SKM-1 treated with dmso at 0.1 percent for 144 hours (cell line): ENCODE data around the gene VWF.
A peak's percentile ranks its signal among the peaks of the same experiment; 100 is the strongest.
"Not testable (repeated sequence)": the region's sequence is repeated elsewhere in the genome, so short reads cannot be mapped to it uniquely, and the experiment has no call there.

ENCODE experiments used
- DNase-seq: peaks from one replicate; lab custom pipeline; 2025; ENCODE audit not compliant: unreplicated experiment; lab: John Stamatoyannopoulos, UW

VWF gene

DNA sequence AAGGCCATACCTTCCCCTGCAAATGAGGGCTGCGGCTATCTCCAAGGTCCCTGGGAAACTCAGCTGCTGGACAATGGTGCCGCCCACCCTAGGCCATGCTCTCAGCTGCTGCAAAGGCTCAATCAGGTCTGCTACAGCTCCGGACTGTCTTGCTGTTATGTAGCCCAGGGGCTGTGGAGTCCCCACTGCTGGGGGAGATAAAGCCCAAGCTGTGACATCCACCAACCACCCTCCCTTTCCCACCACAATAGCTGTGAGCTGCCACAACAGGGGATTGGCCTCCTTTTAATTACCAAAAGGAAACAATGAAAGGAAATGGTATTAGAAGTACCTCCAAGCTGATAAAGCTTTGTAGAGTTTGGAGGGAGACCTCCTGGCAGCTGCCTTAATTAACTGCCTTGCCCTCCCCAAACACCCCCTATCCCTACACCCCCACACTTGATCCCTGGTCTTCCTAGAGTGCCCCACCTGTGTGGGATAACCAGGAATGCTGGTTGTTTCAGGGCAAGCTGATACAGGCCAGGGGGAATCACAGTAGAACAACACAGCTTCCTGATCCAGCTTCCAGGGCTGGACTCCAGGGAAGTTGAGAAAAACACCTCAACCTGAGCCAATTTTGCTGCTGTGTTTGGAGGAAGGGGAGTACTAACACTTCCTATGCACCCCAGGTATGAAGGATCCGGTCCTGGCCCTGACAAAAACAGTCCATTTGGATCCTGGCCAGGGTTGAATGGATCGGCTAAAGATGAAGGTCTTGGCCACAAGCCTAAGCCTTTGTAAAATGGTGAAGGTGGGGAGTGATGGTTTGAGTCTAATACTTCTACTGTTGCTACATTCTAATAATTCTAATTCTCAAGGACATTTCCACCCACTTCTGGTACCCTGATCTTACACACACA, at the start of gene VWF:
TSS of gene VWF (minus strand) at position 260 of the 899 bp plus-strand sequence. CDS start 1,474 bp downstream, outside the sequence.
- no peak for DNase-seq

DNA sequence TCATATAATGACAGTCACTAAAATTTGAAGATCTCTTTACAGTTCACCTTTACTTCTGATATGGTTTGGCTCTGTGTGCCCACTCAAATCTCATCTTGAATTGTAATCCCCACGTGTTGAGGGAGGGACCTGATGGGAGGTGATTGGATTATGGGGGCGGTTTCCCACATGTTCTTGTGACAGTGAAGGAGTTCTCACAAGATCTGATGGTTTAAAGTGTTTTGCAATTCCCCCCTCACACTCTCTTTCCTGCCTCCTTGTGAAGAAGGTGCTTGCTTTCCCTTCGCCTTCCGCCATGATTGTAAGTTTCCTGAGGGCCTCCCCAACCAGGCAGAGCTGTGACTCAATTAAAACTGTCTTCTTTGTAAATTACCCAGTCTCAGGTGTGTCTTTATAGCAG, 48.4 kb upstream of the VWF start:
- no peak for DNase-seq

DNA sequence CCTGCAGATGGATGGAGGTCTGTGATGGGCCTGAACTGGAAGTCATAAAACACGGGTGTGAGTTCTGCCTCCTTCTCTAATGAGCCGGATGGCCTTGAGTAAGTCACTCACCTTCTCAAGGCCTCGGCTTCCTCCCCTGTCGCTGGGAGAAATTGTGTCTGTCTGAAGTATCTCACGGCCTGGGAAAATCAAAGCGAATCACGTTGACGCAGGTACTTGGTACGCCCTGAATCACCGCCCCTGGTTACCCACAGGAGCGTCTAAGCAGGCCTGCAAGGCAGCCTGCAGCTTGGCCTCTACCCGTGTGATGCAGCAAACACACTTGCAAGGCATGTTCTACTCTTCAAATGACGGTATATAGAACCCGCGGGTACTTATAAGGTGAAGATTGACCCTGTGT, 47.6 kb upstream of the VWF start:
- DNase-seq = no peak

DNA sequence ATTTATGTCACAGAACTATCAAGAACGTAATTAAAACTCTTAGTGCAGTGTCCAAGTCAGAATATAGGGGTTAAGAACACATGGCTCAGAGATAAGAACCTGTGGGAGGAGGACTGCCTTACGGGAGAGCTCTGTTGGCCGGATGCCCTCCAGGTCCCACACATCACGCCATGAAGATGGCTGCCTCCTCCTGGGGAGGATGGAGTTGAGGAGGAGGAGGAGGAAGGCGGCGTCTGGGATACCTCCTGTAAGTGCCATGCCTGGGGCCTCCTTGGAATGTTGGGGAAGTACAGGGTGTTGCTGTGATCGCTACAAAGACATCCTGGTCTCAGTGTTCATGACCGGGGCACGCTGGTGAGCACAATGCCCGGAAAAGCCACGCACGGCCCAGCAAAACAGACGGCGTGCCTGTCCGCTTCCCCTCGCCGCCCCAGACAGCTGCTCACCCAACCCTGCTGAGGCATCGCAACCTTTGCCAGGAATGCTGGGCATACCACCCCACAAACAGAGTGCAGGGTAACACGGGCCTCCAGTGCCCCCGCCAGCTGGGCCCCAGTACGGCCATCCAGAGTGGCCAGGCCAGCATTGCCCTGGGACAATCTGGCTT, 47.0 kb upstream of the VWF start:
- DNase-seq = no peak

DNA sequence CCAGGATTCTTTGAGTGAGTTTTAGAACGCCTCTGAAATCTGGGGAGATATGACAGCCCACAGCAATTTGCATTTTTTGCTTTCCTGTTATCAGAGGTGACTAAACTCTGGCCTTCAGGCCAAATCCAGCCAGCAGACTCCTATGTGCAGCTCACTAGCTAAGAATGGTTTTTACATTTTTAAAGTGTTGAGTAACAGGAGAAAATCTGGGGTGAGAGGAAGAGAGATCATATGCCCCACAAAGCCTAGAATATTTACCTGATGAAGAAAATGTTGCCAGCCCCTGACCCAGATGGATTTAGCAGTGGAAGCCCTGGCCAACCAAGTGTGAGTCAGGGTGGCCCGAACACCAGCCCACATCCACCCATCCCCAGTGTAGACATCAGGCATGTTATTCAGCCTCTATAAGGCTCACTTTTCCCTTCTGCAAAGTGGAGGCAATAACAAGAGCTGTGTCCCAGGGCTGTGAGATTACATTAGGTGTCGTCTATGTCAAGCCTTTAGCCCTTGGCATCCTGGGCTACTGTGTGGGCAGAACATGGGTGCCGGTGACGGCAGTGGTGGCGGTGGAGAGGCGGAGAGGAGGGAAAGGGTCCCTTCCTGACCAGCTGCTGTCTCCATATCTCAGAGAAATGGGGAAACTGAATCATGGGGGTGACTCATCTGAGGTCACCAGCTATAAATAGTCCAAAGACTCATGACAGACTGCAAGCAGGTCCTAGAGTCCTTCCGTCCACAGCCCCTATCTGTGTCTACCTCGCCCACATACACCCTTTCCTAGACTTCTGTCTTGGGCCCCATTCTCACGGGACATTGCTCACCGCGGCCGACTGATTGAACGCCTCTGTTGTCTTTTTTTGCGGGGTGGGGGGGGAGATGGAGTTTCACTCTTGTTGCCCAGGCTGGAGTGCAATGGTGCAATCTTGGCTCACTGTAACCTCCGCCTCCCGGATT, 43.1 kb upstream of the VWF start:
- DNase-seq = peak; percentile 56

DNA sequence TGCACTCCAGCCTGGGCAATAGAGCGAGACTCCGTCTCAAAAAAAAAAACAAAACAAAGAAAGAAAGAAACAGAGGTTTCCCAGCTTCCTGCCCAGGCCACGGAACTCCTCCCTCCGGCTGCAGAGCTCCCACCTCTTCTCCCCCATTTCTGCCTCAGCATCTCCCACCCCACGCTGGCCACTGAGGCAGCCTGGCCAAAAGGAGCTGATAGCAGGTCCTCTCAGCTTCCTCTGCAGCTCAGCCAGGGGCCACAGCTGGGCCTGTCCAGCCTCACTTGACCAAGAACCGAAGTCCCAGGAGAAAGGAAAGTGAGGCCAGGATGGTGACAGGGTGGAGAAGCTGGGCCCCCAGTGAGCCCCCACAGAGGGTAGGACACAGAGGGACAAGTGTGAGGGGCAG, 42.3 kb upstream of the VWF start:
- no peak for DNase-seq

DNA sequence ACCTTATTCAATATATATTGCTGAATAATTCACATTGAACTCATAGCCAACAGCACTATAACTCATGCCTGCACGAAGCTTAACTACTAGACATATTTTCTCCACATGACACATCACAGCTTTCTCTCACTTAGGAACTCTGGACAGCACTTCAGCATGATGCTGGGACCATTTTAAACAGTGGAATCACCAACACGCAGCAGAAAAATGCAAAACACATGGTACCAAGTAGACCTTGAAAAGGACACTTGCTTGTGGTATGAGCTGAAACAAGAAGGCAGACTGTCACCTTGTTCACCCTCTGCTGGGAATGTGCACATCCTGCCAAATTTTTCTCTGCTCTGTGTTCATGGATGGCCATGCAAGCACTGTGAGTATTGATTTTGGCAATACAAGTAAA, 40.9 kb upstream of the VWF start:
- no peak for DNase-seq

DNA sequence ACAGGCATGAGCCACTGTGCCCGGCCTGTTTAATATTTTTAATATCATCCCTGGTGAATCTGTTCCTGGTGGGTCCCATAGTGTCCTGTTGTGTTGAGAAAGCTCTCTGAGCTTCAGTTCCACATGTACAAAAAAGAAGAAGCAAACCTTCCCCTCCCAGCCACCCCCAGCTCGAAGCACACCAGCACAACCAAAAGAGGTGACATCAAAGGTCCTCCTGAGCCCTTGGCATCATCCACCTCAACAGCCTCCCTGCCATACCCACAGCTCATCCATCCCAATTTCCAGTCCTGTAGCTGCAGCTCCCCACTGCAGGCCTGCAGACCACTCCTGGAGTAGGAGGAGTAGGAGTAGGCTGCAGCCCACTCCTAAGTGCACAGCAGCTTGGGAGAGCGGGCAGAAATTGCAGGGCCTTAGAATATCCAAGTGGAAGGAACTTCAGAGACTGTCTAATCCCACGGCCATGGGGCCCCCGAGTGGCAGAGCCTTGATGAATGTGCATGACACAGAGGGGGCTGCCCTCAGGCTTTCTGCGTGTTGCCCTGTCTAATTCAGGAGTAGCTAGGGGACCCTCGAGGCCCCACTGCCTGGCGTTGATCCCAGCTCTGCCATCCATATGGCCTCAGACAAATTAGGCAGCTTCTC, 39.1 kb upstream of the VWF start:
- no peak for DNase-seq

DNA sequence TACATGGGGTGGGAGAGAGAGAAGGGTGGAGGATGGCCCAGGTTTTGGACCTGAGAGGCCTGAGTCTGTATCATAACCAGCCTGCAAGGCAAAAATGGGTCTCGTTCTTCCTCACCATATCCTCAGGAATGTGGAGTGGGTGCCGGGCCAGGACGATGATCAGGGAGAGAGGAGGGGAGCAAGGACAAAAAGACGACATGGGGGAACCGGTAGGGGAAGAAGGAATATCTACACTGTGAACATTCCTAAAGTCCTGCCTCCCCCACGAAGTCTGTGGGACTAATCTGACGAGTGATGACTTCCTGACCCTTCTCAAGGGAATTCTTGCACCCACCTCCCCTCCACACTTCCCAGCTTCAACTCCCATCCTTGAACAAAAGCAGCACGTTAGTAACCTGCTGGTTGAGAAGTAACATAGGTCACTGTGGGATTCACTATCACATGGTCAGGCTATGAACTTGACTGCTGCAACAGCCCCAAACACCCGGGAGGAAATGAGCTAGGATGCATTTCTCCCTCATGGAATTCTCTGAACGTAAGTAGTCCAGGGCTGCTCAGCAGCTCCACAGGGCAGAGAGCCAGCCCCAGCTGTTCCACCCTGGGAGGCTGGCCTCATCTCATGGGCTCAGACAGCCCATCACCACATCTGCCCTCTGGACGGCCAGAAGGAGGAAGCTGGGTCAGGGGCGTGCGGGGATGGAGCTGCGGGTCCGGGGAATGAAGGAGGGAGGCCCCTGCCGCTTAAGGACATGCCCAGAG, 36.8 kb upstream of the VWF start:
- DNase-seq = no peak

DNA sequence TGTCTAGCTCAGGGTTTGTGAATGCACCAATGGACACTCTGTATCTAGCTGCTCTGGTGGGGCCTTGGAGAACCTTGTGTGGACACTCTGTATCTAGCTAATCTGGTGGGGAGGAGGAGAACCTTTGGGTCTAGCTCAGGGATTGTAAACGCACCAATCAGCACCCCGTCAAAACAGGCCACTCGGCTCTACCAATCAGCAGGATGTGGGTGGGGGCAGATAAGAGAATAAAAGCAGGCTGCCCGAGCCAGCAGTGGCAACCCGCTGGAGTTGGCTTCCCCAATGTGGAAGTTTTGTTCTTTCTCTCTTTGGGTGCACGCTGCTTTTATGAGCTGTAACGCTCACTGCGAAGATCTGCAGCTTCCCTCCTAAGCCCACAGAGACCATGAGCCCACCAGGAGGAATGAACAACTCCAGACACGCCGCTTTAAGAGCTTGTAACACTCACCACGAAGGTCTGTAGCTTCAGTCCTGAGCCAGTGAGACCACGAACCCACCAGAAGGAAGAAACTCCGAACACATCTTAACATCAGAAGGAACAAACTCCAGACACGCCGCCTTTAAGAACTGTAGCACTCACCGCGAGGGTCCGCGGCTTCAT, 35.7 kb upstream of the VWF start:
- DNase-seq = not testable (repeated sequence)

DNA sequence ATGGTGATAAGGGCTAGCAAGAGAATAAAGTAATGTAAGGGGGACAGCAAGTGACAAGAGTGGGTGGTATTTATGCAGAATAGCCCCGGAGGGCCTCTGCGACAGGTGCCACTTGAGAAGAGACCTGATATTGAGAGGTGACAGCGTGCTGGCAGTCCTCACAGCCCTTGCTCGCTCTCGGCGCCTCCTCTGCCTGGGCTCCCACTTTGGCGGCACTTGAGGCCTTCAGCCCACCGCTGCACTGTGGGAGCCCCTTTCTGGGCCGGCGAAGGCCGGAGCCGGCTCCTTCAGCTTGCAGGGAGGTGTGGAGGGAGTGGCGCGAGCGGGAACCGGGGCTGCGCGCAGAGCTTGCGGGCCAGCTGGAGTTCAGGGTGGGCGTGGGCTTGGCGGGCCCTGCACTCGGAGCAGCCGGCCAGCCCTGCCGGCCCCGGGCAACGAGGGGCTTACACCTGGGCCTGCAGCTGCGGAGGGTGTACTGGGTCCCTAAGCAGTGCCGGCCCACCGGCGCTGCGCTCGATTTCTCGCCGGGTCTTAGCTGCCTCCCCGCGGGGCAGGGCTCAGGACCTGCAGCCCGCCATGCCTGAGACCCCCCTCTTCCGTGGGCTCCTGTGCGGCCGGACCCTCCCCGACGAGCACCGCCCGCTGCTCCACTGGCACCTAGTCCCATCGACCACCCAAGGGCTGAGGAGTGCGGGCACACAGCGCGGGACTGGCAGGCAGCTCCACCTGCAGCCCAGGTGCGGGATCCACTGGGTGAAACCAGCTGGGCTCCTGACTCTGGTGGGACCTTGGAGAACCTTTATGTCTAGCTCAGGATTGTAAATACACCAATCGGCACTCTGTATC, 34.9 kb upstream of the VWF start:
- DNase-seq = not testable (repeated sequence)

DNA sequence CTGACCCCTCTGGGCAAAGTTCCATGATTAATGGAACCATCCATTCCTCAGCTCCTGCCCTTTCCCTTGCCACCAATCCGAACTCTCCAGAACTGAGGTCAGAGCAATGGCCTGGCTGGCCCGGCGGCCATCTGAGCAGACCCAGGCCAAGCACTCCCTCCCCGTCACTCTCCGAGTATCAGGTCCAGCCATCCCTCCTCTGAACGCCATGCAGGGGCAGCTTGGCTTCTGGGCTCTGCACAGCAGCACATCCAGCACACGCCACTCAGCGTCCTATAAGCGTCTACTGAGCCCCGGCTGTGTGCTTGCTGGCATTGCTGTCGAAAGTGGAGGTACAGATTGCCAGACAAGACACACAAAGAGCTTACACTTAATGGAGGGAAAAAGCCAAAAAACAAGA, 34.3 kb upstream of the VWF start:
- no peak for DNase-seq

DNA sequence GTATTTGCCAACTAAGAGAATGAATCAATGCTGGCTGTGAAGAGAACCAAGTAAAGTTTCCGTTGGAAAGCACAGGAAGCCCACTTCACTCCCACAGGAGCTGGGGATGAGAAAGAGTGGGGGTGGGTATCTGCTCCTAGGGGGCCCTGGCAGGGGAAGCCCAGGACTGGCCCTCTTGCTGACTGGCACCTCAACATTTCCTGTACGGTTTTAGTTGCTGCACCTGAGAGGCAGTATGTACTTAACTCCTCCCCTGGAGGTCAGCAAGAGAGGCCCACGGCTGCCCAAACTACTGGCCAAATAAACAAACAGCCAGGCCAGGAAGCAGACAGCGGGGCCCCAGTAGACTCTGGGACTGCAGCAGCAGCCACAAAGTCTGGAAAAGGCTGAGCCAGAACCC, 33.8 kb upstream of the VWF start:
- no peak for DNase-seq

DNA sequence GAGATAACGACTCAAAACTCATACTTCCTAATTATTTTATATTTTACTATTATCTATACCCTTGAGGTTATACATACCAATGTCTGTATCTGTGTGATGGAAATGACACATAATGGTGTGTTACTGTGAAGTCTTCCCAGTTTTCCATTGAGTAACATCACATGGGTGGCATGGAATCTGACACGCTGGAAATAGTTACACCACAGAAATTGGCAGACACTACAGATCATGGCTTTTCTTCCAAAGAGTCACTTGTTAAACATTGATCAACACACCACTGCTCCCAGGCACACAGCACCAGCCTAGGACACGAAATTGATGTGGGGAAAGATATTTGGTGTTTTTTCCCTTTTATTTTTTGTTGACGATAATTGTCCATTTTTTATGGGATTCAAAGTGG, 33.0 kb upstream of the VWF start:
- no peak for DNase-seq

DNA sequence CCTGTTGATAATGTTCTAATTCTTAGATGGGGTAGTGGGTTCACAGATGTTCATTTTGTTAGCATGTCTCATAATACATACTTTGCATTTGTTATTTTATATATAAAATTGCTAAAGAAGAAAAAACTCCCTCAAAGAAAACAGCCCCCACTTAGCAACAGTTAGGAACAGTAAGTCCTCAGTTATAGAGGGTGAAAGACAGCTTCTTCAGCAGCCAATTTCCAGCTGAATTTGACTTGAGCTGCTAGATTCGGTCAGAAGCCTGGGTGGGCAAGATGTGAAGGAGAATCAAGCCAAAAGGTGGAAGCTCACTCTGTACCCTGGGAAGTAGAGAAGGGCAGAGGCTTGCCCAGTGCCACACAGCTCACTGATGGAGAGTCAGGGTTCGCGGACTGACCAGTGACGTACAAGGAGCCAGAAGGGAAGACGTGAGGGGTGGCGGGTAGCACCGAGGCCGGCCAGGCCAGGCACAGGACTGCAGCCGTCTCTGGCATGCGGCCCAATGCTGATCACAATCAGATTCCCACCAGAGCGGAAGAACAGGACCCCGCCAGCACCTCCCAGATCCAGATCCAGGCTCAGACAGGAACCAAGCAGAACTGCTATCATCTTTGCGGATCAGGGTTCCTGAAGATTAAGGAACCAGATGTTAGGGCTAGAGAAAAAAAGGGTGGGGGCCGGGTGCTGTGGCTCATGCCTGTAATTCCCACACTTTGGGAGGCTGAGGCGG, 30.4 kb upstream of the VWF start:
- DNase-seq = no peak

DNA sequence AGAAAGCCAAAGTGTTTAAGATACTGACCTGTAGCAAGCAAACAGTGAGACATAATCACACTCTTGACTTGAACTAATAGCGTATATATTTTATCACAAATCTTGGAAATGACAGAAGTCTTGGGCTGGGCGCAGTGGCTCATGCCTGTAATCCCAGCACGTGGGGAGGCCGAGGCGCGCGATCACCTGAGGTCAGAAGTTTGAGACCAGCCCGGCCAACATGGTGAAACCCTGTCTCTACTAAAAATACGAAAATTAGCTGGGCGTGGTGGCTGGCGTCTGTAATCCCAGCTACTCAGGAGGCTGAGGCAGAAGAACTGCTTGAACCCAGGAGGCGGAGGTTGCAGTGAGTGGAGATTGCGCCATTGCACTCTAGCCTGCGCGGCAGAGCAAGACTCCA, 24.3 kb upstream of the VWF start:
- not testable (repeated sequence) for DNase-seq

DNA sequence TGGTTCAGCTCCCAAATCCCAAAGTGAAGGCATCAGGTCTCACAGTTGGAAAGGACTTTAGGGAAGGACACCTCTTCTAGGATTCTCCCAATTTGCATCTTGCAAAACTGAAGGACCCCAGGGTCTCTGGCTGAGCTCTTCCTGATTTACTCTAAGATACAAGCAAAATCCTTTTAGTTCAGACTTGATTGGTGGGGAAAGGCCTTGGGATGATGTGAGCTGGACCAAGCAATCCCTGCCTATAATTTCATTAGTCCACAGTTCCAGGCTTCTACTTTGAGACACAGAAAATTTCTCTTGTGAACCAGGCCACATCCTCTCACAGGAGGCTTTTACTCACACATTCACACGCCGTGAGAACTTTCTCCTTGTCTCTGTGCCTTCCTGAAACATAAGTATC, 23.6 kb upstream of the VWF start:
- DNase-seq = no peak

DNA sequence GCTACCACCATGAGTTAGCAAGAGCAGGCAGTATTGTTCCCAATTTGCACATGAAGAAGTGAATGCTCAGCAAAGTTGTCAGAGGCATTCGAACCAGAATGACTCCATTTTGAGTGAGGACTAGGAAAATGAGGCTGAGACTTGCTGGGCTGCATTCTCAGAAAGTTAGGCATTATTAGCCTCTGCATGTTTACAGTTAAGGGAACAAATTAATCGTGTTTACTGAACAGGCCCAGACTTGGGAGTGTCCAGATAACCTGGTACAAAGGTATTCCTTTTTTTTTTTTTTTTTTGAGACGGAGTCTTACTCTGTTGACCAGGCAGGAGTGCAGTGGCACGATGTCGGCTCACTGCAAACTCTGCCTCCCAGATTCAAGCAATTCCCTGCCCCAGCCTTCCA, 22.5 kb upstream of the VWF start:
- DNase-seq = no peak
